Osteocyte (in vitro differentiated cells): Measurements from ENCODE around the gene PPP1R3F. TPM values are rescaled to one million over a fixed set of nuclear protein-coding genes. Genes with fewer than 3 reads are reported as not detected.

Experiments
- total RNA-seq: library from RNA; stranded (reverse); gene quantifications from 2 replicates; pipeline ENCODE4 v1.2.1, GENCODE V29; 2021

PPP1R3F gene
- total RNA-seq, 1 donor from 2014 or later = 9.2 TPM

Other genes with a start within 250 kb of the PPP1R3F start
- gene TFE3, start 226.4 kb upstream of the PPP1R3F start, total RNA-seq = 44.7 and 51.8 TPM in 2 replicates
- gene CCDC120, start 210.8 kb upstream of the PPP1R3F start, total RNA-seq = 8.5 and 9.6 TPM in 2 replicates
- gene PRAF2, start 195.8 kb upstream of the PPP1R3F start, total RNA-seq = 55.3 and 58.5 TPM in 2 replicates
- gene WDR45, start 189.9 kb upstream of the PPP1R3F start, total RNA-seq = 91.3 and 95.8 TPM in 2 replicates
- gene GPKOW, start 146.1 kb upstream of the PPP1R3F start, total RNA-seq = 23.3 and 23.9 TPM in 2 replicates
- gene MAGIX, start 107.0 kb upstream of the PPP1R3F start, total RNA-seq = 1.2 and 2.3 TPM in 2 replicates
- gene PLP2, start 97.9 kb upstream of the PPP1R3F start, total RNA-seq = 97.4 and 100 TPM in 2 replicates
- gene PRICKLE3, start 83.4 kb upstream of the PPP1R3F start, total RNA-seq = 7.7 and 8.5 TPM in 2 replicates
- gene SYP, start 69.6 kb upstream of the PPP1R3F start, total RNA-seq = 1.5 and 2.3 TPM in 2 replicates
- gene CACNA1F, start 36.5 kb upstream of the PPP1R3F start, total RNA-seq = not detected in 2 replicates
- gene CCDC22, start 34.3 kb upstream of the PPP1R3F start, total RNA-seq = 14.1 and 14.3 TPM in 2 replicates
- 0.13 TPM in 1 of 2 replicates, not detected in the other for gene FOXP3, start 5.1 kb upstream of the PPP1R3F start, total RNA-seq
- not detected in 2 replicates for gene GAGE10, start 33.9 kb downstream of the PPP1R3F start, total RNA-seq
- not detected in 2 replicates for gene GAGE12J, start 52.2 kb downstream of the PPP1R3F start, total RNA-seq
- gene GAGE13, start 61.8 kb downstream of the PPP1R3F start, total RNA-seq = not detected in 2 replicates